Peyer's patch (tissue), 4 donors: ENCODE data around the gene SIRPG. TPM values are rescaled to one million over a fixed set of nuclear protein-coding genes. Genes with fewer than 3 reads are reported as not detected.
A peak's percentile ranks its signal among the peaks of the same experiment; 100 is the strongest.

Source experiments
- DNase-seq, 3 donors: peaks; one replicate each; pipeline ENCODE4 v3.0.0-alpha.2; 2017 to 2019
- H3K27ac ChIP-seq, 4 donors: fragments of 200-600 bp; sonication (generic); one replicate each; pipeline ENCODE4 v1.5.1; 2016 to 2019
- H3K27me3 ChIP-seq, 2 donors: fragments of 200-600 bp; sonication (generic); one replicate each; pipeline ENCODE4 v1.5.1; 2019
- H3K36me3 ChIP-seq, 3 donors: fragments of 200-600 bp; sonication (generic); one replicate each; pipeline ENCODE4 v1.5.1; 2016 to 2019
- H3K4me1 ChIP-seq, 4 donors: fragments of 200-600 bp; sonication (generic); one replicate each; pipeline ENCODE4 v1.5.1; 2016 to 2019
- H3K4me3 ChIP-seq, 4 donors: fragments of 200-600 bp; sonication (generic); 1 replicate in 3 of 4; 2 replicates in 1 of 4; pipeline ENCODE4 v1.5.1; 2016 to 2019; ENCODE audit warnings: mild to moderate bottlenecking in 1 of 4
- H3K9me3 ChIP-seq, 4 donors: fragments of 200-600 bp; sonication (generic); one replicate each; pipeline ENCODE4 v1.5.1; 2016 to 2019; ENCODE audit warnings: mild to moderate bottlenecking in 1 of 4
- CTCF ChIP-seq, 6 experiments: fragments of 450-650 bp in 4 of 6; fragments of 200-600 bp in 2 of 6; sonication (generic) in 1 of 6; IDR thresholded peaks; one replicate each; pipeline ENCODE4 v1.5.1; 2017 to 2019; ENCODE audit warnings: antibody characterized with exemption in 6 of 6, mild to moderate bottlenecking in 3 of 6, moderate library complexity in 1 of 6
- POLR2A ChIP-seq, 2 donors: fragments of 450-650 bp; IDR thresholded peaks; one replicate each; pipeline ENCODE4 v1.5.1; 2017; ENCODE audit warnings: antibody characterized with exemption in 2 of 2, mild to moderate bottlenecking in 2 of 2, moderate library complexity in 2 of 2
- total RNA-seq, 4 donors: library from RNA; depleted of rRNA; stranded (reverse); fragments of >200 nt; gene quantifications; one replicate each; pipeline ENCODE4 v1.1.0, GENCODE V29; 2016

Gene SIRPG
- total RNA-seq, 4 donors from 2014 or later, result 1.8 to 5.8 (median 3.6) TPM

GRCh38 chr20:1652960-1653359, 4.6 kb downstream of the SIRPG start:
- Histone ChIP-seq H3K4me3 (no peak overlapping the region), H3K9me3 (no peaks in the 10 kb centered on the region), H3K36me3 (no peaks in the 10 kb centered on the region), H3K4me1 (peaks cover 0 to 7% (median 0%) of the 10 kb centered on the region in 4 donors), H3K27ac (no peak overlapping the region), H3K27me3 (no peaks in the 10 kb centered on the region)
- DNase-seq, result no peak
- TF ChIP-seq CTCF (IDR thresholded peaks at IDR 0.05), result no peak
- TF ChIP-seq POLR2A (IDR thresholded peaks at IDR 0.05), result no peak

GRCh38 chr20:1652104-1652503, 5.5 kb downstream of the SIRPG start:
- Histone ChIP-seq H3K27me3 (no peaks in the 10 kb centered on the region), H3K9me3 (no peaks in the 10 kb centered on the region), H3K36me3 (no peaks in the 10 kb centered on the region), H3K4me3 (no peak overlapping the region), H3K4me1 (peaks cover 0 to 7% (median 0%) of the 10 kb centered on the region in 4 donors), H3K27ac (no peak overlapping the region)
- DNase-seq, result no peak
- TF ChIP-seq CTCF (IDR thresholded peaks at IDR 0.05) (no peak), POLR2A (IDR thresholded peaks at IDR 0.05) (no peak)

GRCh38 chr20:1651268-1652058, 6.1 kb downstream of the SIRPG start:
- TF ChIP-seq CTCF (IDR thresholded peaks at IDR 0.05) (no peak), POLR2A (IDR thresholded peaks at IDR 0.05) (no peak)
- Histone ChIP-seq H3K4me1 (peaks cover 0 to 7% (median 0%) of the 10 kb centered on the region in 4 donors), H3K9me3 (no peaks in the 10 kb centered on the region), H3K27ac (no peak overlapping the region), H3K4me3 (no peak overlapping the region), H3K36me3 (no peaks in the 10 kb centered on the region), H3K27me3 (no peaks in the 10 kb centered on the region)
- no peak for DNase-seq

- TF ChIP-seq POLR2A (IDR thresholded peaks at IDR 0.05) (no peak), CTCF (IDR thresholded peaks at IDR 0.05) (no peak)
- Histone ChIP-seq H3K4me3 (no peak overlapping the region), H3K27ac (no peak overlapping the region), H3K4me1 (peaks cover 0 to 7% (median 0%) of the 10 kb centered on the region in 4 donors), H3K27me3 (no peaks in the 10 kb centered on the region), H3K36me3 (no peaks in the 10 kb centered on the region), H3K9me3 (no peaks in the 10 kb centered on the region)
- no peak for DNase-seq
Measured at GRCh38 chr20:1648101-1648500, 9.5 kb downstream of the SIRPG start.

GRCh38 chr20:1646975-1647431, 10.6 kb downstream of the SIRPG start:
- peaks cover 0 to 4% (median 0%) of the 10 kb centered on the region in 4 donors for H3K4me1 ChIP-seq
- no peaks in the 10 kb centered on the region for H3K27me3 ChIP-seq
- no peak overlapping the region for H3K27ac ChIP-seq
- TF ChIP-seq POLR2A (IDR thresholded peaks at IDR 0.05) (no peak), CTCF (IDR thresholded peaks at IDR 0.05) (no peak)
- DNase-seq, result peak in 1 of 3 donors; percentile 18
- no peaks in the 10 kb centered on the region for H3K36me3 ChIP-seq
- no peak overlapping the region for H3K4me3 ChIP-seq
- H3K9me3 ChIP-seq, result no peaks in the 10 kb centered on the region
